ENCODE data around the gene NOTCH1.

DNA sequence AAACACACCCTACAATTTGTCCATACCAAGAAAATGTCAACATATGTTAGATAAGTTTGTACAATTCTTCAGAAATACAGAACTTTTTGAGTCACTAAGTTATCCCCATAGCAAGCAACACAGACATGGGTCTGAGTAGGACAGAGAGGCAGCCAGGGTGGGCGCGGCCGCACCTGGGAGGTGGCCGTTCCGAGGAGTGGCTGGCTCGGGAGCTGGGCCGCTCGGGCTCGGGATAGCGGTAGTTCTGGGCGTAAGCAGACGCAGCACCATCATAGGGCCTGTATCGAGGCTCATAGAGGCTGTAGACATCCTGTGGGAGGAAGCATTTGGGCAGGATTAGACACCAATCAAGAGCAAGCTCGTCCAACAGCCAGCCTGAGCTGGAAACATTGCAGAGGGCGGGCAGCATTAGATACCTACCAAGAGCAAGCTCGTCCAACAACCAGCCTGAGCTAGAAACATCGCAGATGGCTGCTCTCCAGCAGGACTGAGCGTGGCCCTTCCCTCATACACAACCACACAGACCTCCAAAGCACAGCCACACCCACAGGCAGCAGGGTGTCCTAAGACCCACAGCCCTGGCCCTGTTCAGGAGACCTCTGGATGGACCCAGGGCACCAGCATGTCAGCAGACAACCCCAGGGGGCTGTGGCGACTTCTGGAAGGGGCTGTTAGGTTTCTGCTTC lies 73.9 kb downstream of the NOTCH1 start:
- TF ChIP-seq GATA2 (IDR thresholded peaks at IDR 0.05; ENCODE audit: low read depth, low read length) (no peak), GATA3 (IDR thresholded peaks at IDR 0.05; ENCODE audit: low read depth, low read length) (no peak)
